Measurements from ENCODE around the gene CACNG5. TPM values are rescaled to one million over a fixed set of nuclear protein-coding genes. Genes with fewer than 3 reads are reported as not detected.

The CACNG5 gene
- total RNA-seq, 4 donors from 2014 or later: not detected

DNA sequence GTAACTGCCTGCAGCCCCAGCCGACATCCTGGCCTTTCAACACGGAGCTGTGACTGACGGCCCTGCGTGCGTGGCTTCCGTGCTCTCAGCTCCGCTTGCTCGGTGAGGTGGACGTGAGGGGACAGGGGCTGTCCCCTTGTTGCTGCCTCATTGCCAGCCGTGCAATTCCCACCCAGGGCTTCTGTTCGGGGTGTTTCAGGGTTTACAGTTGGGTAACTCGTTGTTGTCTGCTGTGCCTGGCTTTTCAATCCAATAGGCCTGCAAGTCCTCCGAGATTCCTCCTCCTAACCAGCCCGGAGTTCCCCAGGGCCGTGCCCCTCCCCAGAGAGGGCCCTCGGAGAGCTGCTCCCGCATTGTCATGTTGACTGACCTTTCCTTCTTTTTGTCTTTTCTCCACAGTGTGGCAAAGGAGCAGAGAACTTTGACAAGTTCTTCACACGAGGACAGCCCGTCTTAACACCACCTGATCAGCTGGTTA lies 31.4 kb upstream of the CACNG5 start:
- Histone ChIP-seq H3K27me3 (no peaks in the 10 kb centered on the region), H3K4me3 (no peak overlapping the region), H3K4me1 (no peaks in the 10 kb centered on the region), H3K27ac (no peak overlapping the region), H3K36me3 (peaks cover 0 to 39% of the 10 kb centered on the region in 2 donors), H3K9me3 (no peaks in the 10 kb centered on the region)
- 79 to 80% methylated on average over 13 to 14 of the region's 19 CpGs for WGBS, 2 donors (ENCODE audit: low coverage in 1 of 2)
- TF ChIP-seq EP300 (IDR thresholded peaks at IDR 0.05) (no peak), POLR2A (IDR thresholded peaks at IDR 0.05) (no peak), POLR2AphosphoS5 (IDR thresholded peaks at IDR 0.05) (no peak)
- TF ChIP-seq, protein P1, sequence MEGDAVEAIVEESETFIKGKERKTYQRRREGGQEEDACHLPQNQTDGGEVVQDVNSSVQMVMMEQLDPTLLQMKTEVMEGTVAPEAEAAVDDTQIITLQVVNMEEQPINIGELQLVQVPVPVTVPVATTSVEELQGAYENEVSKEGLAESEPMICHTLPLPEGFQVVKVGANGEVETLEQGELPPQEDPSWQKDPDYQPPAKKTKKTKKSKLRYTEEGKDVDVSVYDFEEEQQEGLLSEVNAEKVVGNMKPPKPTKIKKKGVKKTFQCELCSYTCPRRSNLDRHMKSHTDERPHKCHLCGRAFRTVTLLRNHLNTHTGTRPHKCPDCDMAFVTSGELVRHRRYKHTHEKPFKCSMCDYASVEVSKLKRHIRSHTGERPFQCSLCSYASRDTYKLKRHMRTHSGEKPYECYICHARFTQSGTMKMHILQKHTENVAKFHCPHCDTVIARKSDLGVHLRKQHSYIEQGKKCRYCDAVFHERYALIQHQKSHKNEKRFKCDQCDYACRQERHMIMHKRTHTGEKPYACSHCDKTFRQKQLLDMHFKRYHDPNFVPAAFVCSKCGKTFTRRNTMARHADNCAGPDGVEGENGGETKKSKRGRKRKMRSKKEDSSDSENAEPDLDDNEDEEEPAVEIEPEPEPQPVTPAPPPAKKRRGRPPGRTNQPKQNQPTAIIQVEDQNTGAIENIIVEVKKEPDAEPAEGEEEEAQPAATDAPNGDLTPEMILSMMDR (IDR thresholded peaks at IDR 0.05): no peak
- ATAC-seq: no peak

DNA sequence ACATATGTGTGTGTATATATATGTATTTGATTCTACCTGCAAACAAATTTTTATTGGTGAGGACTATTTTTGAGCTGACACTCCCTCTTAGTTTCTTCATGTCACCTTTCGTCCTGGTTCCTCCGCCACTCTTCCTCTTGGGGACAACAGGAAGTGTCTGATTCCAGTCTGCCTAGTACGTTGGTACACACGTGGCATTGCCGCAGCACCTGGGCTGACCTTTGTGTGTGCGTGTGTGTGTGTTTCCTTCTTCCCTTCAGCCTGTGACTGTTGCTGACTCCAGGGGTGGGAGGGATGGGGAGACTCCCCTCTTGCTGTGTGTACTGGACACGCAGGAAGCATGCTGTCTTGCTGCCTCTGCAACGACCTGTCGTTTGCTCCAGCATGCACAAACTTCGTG lies 29.4 kb upstream of the CACNG5 start:
- H3K4me3 ChIP-seq: no peak overlapping the region
- TF ChIP-seq EP300 (IDR thresholded peaks at IDR 0.05) (no peak), POLR2A (IDR thresholded peaks at IDR 0.05) (no peak), POLR2AphosphoS5 (IDR thresholded peaks at IDR 0.05) (no peak)
- TF ChIP-seq, protein P1 (IDR thresholded peaks at IDR 0.05): no peak

DNA sequence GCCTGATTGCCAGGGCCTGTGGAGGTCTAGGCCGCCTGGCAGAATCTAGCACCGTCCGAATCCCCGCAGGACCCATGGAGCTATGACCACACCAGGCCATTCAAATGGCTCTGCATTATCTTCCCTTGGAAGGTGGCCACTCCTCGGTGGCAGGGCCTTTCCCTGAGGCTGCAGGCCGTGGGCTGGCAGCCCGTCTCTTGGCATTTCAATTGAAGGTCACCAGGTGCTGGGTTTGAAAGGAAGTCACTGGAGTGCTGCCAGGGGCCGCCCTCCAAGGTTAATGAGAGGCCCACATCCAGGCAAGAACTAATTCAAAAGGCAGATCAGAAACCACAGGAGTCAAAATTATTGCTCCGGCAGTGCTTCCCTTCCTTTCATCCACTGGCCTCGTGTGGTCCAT lies 27.7 kb upstream of the CACNG5 start:
- Histone ChIP-seq H3K36me3 (peaks cover 0 to 32% of the 10 kb centered on the region in 2 donors), H3K4me3 (no peak overlapping the region), H3K9me3 (no peaks in the 10 kb centered on the region), H3K4me1 (no peaks in the 10 kb centered on the region), H3K27ac (no peak overlapping the region), H3K27me3 (no peaks in the 10 kb centered on the region)
- ATAC-seq: no peak
- TF ChIP-seq, protein P1 (IDR thresholded peaks at IDR 0.05): no peak
- no peak for TF ChIP-seq EP300 (IDR thresholded peaks at IDR 0.05)
- WGBS, 2 donors (ENCODE audit: low coverage in 1 of 2): 67 to 74% methylated on average over 4 to 6 of the region's 10 CpGs

More for the DNA sequence above, 29.4 kb upstream of the CACNG5 start:
- no peak for ATAC-seq
- Histone ChIP-seq H3K4me1 (no peaks in the 10 kb centered on the region), H3K9me3 (no peaks in the 10 kb centered on the region), H3K36me3 (peaks cover 0 to 39% of the 10 kb centered on the region in 2 donors), H3K27ac (no peak overlapping the region), H3K27me3 (no peaks in the 10 kb centered on the region)
- WGBS, 2 donors (ENCODE audit: low coverage in 1 of 2): 70 to 85% methylated on average over 4 to 9 of the region's 10 CpGs

DNA sequence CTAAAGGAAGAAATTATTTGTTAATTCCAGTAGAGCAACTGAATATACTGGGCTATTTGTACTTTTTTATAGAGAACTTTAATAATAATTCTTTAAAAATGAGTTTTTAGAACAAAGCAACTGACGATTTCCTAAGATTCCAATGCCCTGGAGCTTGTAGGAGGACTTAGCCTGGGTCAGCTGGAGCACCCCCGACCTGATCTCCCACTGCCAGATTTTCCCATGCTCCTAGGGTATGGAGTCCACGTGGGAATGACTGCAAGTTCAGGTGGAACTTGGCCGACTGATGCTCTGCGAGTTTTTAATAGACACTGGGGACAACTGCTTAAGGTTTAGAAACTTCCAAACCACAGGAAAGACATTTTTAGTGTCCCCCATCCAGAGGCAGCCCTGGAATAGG lies 25.5 kb upstream of the CACNG5 start:
- TF ChIP-seq POLR2A (IDR thresholded peaks at IDR 0.05): no peak
- no peak for TF ChIP-seq POLR2AphosphoS5 (IDR thresholded peaks at IDR 0.05)
- TF ChIP-seq EP300 (IDR thresholded peaks at IDR 0.05): no peak
- TF ChIP-seq, protein P1 (IDR thresholded peaks at IDR 0.05): no peak
- Histone ChIP-seq H3K4me1 (no peaks in the 10 kb centered on the region), H3K4me3 (no peak overlapping the region), H3K36me3 (peaks cover 0 to 13% of the 10 kb centered on the region in 2 donors), H3K27me3 (peaks cover 4% of the 10 kb centered on the region), H3K9me3 (no peaks in the 10 kb centered on the region), H3K27ac (no peak overlapping the region)
- 76 to 92% methylated on average over 5 of the region's 5 CpGs for WGBS, 2 donors (ENCODE audit: low coverage in 1 of 2)
- no peak for ATAC-seq

DNA sequence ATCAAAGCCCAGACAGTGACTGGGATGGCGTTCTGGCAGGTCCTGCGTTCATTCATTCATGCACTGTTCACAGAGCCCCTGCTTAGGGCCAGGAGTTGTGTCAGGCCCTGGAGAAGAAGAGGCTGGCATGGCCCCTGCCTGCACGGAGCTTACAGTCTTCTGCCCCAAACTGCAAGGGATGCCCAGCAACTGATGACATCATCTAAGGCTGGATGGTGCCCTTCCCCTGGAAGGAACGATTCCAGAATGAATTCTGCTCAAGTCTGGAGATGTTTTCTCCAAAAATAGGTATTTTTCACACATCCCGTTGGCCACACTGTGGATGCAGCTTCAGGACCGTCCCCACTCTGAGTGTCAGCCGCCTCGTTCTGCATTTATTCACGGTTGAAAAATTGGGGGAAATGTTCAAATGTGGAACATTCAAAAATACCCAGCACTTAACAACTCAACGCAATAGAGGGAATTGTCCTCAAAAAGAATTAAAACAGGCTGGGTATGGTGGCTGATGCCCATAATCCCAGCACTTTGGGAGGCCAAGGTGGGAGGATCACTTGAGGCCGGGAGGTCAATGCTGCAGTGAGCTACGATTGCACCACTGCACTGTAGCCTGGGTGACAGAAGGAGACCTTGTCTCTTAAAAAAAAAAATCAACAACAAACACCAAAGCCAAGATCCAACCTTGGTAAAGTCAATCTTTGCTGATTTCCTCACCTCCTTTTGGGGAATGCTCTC lies 23.8 kb upstream of the CACNG5 start:
- H3K9me3 ChIP-seq: no peaks in the 10 kb centered on the region
- H3K36me3 ChIP-seq: peaks cover 0 to 3% of the 10 kb centered on the region in 2 donors
- WGBS, 2 donors (ENCODE audit: low coverage in 1 of 2): 88 to 93% methylated on average over 2 to 9 of the region's 12 CpGs
- H3K4me3 ChIP-seq: no peak overlapping the region
- peaks cover 13% of the 10 kb centered on the region for H3K27me3 ChIP-seq
- TF ChIP-seq EP300 (IDR thresholded peaks at IDR 0.05): no peak
- TF ChIP-seq POLR2A (IDR thresholded peaks at IDR 0.05): no peak
- TF ChIP-seq, protein P1 (IDR thresholded peaks at IDR 0.05): no peak
- TF ChIP-seq POLR2AphosphoS5 (IDR thresholded peaks at IDR 0.05): no peak
- no peaks in the 10 kb centered on the region for H3K4me1 ChIP-seq
- ATAC-seq: no peak
- H3K27ac ChIP-seq: no peak overlapping the region

Data from gastroesophageal sphincter (tissue), 4 donors.